ENCODE results near the gene ZDHHC22. TPM values are rescaled to one million over a fixed set of nuclear protein-coding genes. Genes with fewer than 3 reads are reported as not detected.
A peak's percentile ranks its signal among the peaks of the same experiment; 100 is the strongest.

Gene ZDHHC22
- total RNA-seq, 4 donors from 2014 or later: 0.12 to 0.40 TPM; not detected in 2

DNA sequence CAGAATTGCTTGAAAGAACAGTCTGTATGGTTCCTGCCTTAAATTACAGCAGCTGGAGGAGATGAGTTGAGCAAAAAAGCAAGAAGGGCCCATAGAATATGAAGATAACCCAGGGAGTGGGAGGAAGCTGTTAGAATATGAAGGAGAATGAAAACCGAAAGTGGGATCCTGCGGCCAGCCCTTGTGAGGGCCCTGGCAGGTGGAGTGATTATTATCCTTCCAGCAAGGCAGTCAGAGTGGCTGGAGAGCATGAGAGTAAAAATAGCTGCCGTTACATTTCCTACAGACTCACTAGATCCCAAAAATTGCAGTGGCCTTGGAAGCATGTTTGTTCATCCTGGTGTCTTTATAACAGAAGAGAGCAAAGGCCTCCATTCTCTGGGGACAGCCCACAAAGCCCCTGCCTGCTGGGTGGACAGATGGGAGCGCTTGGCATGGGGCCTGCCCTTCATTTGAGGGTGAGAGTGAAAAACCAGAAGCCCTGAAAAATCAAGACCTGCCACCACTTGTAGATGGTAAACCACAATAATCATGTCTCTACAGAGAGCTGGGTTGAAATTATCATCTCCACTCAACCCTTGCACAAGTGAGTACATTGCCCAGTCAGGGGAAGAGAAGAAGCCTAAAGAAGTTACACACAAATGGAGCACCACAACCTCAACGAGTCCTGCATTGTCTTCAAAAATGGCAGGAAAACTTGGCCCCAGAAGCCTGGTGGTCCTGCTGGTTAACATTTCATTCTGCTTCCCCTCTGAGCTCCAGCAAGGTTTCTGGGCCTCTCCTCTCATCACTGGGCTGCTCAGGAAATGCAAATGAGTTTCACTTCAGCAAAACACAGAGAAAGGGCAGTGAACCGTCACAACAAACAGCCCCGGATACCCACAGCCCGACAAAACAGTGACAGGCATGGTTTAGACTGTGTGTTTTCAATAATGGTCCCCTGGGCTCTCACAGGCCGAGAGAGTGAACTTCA, 20.5 kb downstream of the ZDHHC22 start:
- Histone ChIP-seq H3K4me1 (peaks cover 2 to 47% (median 6%) of the 10 kb centered on the region in 3 donors), H3K4me3 (no peak overlapping the region), H3K27ac (peak overlapping the region in 3 of 4 donors; percentile 36 to 48 (median 39)), H3K27me3 (peaks cover 12% of the 10 kb centered on the region), H3K36me3 (peaks cover 0 to 46% of the 10 kb centered on the region in 2 donors), H3K9me3 (no peaks in the 10 kb centered on the region)
- WGBS, 2 donors (ENCODE audit: low coverage in 1 of 2): 51 to 64% methylated on average over 6 of the region's 9 CpGs
- ATAC-seq: no peak
- TF ChIP-seq POLR2A (IDR thresholded peaks at IDR 0.05) (no peak), POLR2AphosphoS5 (IDR thresholded peaks at IDR 0.05) (no peak), EP300 (IDR thresholded peaks at IDR 0.05) (no peak)
- TF ChIP-seq, protein P1, sequence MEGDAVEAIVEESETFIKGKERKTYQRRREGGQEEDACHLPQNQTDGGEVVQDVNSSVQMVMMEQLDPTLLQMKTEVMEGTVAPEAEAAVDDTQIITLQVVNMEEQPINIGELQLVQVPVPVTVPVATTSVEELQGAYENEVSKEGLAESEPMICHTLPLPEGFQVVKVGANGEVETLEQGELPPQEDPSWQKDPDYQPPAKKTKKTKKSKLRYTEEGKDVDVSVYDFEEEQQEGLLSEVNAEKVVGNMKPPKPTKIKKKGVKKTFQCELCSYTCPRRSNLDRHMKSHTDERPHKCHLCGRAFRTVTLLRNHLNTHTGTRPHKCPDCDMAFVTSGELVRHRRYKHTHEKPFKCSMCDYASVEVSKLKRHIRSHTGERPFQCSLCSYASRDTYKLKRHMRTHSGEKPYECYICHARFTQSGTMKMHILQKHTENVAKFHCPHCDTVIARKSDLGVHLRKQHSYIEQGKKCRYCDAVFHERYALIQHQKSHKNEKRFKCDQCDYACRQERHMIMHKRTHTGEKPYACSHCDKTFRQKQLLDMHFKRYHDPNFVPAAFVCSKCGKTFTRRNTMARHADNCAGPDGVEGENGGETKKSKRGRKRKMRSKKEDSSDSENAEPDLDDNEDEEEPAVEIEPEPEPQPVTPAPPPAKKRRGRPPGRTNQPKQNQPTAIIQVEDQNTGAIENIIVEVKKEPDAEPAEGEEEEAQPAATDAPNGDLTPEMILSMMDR (IDR thresholded peaks at IDR 0.05): no peak

DNA sequence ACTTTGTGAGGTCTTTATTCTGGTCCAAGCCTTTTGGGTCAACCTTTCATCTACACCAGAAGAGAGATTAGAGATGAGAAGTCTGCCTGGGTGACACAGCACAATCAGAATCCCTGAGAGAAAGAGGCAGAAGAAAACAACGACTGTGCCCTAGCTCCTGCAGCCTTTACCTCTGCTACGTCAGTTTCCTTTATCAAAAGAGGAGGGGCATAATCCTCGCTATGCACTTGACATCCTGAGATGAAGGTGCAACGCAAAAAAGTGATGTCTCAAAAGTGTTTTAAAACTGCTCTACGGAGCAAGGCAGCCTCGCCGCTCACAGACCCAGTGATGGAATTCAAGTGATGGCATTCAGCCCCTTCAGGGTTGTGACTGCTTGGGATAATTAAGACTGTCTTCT, 21.7 kb downstream of the ZDHHC22 start:
- 88 to 96% methylated on average over 6 of the region's 7 CpGs for WGBS, 2 donors (ENCODE audit: low coverage in 1 of 2)
- no peak for ATAC-seq
- peaks cover 0 to 58% of the 10 kb centered on the region in 2 donors for H3K36me3 ChIP-seq

DNA sequence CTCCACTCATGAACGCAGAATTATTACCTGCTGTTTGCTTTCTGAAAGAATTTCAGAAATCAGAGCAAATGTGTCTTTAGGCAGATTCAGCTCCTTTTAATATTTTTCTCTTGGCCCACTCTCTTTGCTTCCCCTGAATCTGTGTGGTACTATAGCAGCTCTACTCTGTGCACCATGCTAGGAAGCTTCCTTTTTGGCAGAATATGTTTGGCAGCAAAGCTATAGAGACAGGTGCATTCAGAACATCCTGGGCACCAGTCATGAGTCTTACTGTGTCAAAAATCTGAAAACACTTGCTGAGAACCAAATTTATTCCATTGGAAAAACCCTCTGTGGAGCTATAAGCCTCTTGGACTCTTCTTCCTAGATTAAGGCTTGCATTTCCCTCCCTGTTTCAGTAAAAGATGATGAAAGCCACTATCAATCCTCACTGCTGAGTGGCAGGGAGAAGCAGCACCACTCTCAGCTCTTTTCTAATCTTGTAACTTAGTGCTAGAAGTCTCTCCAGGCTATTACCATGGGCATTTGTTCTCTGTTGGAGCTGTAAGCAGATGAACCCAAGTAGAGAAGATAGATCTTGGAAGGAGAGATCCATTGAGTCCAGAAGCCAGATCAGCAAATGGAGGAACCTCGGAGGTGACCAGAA, 25.3 kb downstream of the ZDHHC22 start:
- Histone ChIP-seq H3K27ac (no peak overlapping the region), H3K27me3 (no peaks in the 10 kb centered on the region), H3K4me1 (peaks cover 0 to 18% (median 0%) of the 10 kb centered on the region in 3 donors), H3K9me3 (no peaks in the 10 kb centered on the region), H3K36me3 (peaks cover 0 to 91% of the 10 kb centered on the region in 2 donors), H3K4me3 (no peak overlapping the region)
- no peak for ATAC-seq
- 94 to 100% methylated on average over 2 of the region's 2 CpGs for WGBS, 2 donors (ENCODE audit: low coverage in 1 of 2)
- no peak for TF ChIP-seq POLR2A (IDR thresholded peaks at IDR 0.05)
- no peak for TF ChIP-seq POLR2AphosphoS5 (IDR thresholded peaks at IDR 0.05)
- TF ChIP-seq, protein P1 (IDR thresholded peaks at IDR 0.05): no peak
- TF ChIP-seq EP300 (IDR thresholded peaks at IDR 0.05): no peak

More for the DNA sequence above, 21.7 kb downstream of the ZDHHC22 start:
- TF ChIP-seq POLR2AphosphoS5 (IDR thresholded peaks at IDR 0.05) (no peak), EP300 (IDR thresholded peaks at IDR 0.05) (no peak), POLR2A (IDR thresholded peaks at IDR 0.05) (no peak)
- TF ChIP-seq, protein P1 (IDR thresholded peaks at IDR 0.05): no peak
- Histone ChIP-seq H3K27ac (no peak overlapping the region), H3K4me1 (peaks cover 0 to 39% (median 6%) of the 10 kb centered on the region in 3 donors), H3K9me3 (no peaks in the 10 kb centered on the region), H3K27me3 (peaks cover under 1% of the 10 kb centered on the region), H3K4me3 (no peak overlapping the region)

DNA sequence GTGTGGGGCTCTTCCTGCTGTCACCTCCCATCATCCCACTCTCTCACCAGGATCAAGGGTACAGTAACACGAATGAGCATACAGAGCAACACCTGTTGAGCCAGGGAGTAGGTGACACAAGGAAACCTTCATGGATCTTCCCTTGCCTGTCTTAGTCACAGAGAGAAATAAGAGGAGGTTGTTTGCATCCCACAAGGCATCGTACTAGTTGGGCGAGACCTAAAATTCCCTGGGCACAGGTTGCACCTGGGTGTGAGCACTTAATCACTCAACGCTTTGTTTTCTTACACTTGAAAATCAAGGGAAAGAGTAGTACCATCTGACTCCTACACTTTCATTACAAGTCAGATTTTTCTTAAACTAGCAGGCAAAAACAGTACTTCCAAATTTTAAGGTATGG, 27.0 kb downstream of the ZDHHC22 start:
- peaks cover 0 to 27% (median 3%) of the 10 kb centered on the region in 3 donors for H3K4me1 ChIP-seq
- ATAC-seq: no peak
- WGBS, 2 donors (ENCODE audit: low coverage in 1 of 2): 96 to 98% methylated on average over 3 of the region's 4 CpGs
- H3K4me3 ChIP-seq: no peak overlapping the region
- no peaks in the 10 kb centered on the region for H3K27me3 ChIP-seq
- H3K9me3 ChIP-seq: no peaks in the 10 kb centered on the region
- H3K36me3 ChIP-seq: peaks cover 0 to 88% of the 10 kb centered on the region in 2 donors
- no peak for TF ChIP-seq POLR2AphosphoS5 (IDR thresholded peaks at IDR 0.05)
- H3K27ac ChIP-seq: no peak overlapping the region

DNA sequence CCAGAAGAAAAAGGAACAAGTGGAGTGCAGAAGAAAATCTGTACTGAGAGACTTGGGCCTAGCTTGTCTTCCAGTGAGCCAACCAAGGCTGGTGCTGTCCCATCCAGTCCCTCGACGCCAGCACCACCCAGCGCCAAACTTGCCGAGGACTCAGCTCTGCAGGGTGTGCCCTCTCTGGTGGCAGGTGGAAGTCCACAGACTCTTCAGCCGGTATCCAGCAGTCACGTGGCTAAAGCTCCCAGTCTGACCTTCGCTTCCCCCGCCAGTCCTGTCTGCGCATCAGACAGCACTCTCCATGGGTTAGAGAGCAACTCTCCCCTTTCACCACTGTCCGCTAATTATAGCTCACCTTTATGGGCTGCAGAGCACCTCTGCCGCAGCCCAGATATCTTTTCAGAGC, 27.9 kb downstream of the ZDHHC22 start:
- Histone ChIP-seq H3K4me3 (no peak overlapping the region), H3K9me3 (no peaks in the 10 kb centered on the region), H3K4me1 (peaks cover 0 to 34% (median 3%) of the 10 kb centered on the region in 3 donors), H3K27ac (peak overlapping the region in 1 of 4 donors; percentile 8), H3K36me3 (peaks cover 0 to 88% of the 10 kb centered on the region in 2 donors), H3K27me3 (no peaks in the 10 kb centered on the region)
- WGBS, 2 donors (ENCODE audit: low coverage in 1 of 2): 82 to 100% methylated on average over 1 to 6 of the region's 11 CpGs
- TF ChIP-seq, protein P1 (IDR thresholded peaks at IDR 0.05): no peak
- TF ChIP-seq POLR2A (IDR thresholded peaks at IDR 0.05) (no peak), EP300 (IDR thresholded peaks at IDR 0.05) (no peak), POLR2AphosphoS5 (IDR thresholded peaks at IDR 0.05) (no peak)
- no peak for ATAC-seq
